Smooth muscle cell of the pulmonary artery (primary cell): Measurements from ENCODE around the gene RYK. TPM values are rescaled to one million over a fixed set of nuclear protein-coding genes. Genes with fewer than 3 reads are reported as not detected.

Source experiments
- total RNA-seq: library from RNA; depleted of rRNA; stranded (reverse); fragments of >200 nt; gene quantifications from 2 replicates; pipeline ENCODE4 v1.2.3, GENCODE V29; 2014

RYK gene
- 102 and 119 TPM in 2 replicates for total RNA-seq

DNA sequence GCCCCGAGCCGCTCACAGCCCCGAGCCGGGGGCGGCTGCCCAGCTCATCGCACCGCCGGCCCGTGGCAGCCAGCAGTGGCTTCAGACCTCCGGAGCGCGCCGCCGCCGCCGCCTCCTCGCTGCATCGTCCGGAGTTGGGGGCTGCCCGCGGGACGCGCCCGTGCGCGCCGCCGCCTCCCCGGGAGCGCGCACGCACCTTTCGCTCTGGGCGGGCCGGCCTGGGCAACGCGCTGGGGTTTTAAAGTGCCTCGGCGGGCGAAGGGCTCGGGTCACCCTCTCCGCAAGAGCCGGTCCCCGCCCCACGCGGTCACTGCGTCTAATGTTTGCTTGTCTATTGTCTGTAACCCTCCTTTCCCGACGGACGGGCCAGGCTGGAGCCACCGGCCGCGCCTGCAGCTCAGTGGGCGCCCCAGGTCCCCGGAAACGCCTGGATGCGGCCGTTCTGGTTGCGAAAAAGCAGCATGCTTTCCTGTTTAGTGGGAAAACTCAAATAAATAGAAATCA is at the start of gene RYK:
Gene RYK (minus strand): TSS at position 143 of the 504 bp plus-strand sequence. CDS start 205 bp downstream, outside the sequence.

Other genes with a start within 250 kb of the RYK start
- gene SLCO2A1, start 220.9 kb downstream of the RYK start, total RNA-seq: under 0.01 TPM in 2 replicates
- 117 and 158 TPM in 2 replicates for gene AMOTL2, start 123.6 kb upstream of the RYK start, total RNA-seq
- 47.3 and 89.1 TPM in 2 replicates for gene ANAPC13, start 235.1 kb upstream of the RYK start, total RNA-seq
- 17.1 and 19.2 TPM in 2 replicates for gene CEP63, start 235.2 kb upstream of the RYK start, total RNA-seq